Measurements from ENCODE around the gene E2F2.

The E2F2 gene

DNA sequence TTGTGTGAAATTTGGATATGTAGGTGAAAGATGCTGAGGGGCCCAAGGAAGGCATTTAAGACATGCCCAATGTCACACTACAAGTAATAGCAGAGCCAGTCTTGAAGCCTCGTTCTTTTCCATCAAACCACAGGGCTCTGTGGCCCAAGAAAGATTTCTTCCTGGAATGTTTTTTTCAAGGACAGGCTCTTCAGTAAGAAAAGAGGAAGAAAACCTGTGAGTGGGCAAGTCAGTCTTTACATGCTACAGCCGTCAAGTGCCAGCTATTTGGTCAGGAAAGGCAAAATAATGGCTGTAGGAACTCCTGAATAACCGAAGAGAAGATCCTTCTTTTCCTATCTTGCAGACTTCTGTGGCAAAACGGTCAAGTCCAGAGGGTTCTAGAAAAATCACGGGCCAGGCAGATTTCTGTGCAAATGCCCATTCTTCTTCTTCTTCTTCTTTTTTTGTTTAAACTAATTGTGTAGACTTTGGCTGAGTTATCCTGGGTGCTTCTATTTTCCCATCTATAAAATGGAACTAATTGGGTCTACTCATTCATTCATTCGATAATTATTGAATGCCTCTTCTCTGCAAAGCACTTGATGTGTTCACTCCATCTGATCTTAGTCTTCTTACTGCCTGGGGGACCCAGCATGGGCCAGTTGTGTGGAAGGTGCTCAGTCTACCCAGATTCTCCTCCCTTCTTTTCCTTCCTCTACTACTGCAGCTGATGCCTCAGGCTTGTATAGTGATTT is 30.2 kb upstream of the E2F2 start:
- Histone ChIP-seq H3K9me3 (no peaks in the 10 kb centered on the region), H3K27ac (peak overlapping the region; percentile 95), H3K4me3 (ENCODE audit: low read depth in 1 of 2, low read length in 1 of 2) (peak overlapping the region in 1 of 2 experiments; percentile 73), H3K27me3 (peaks cover 59% of the 10 kb centered on the region), H3K4me1 (ENCODE audit: control insufficient read depth in 1 of 2, insufficient read depth in 1 of 2, low read depth in 1 of 2, low read length in 1 of 2) (peaks cover 55 to 59% of the 10 kb centered on the region in 2 experiments), H3K36me3 (no peaks in the 10 kb centered on the region)
- TF ChIP-seq, protein P1, sequence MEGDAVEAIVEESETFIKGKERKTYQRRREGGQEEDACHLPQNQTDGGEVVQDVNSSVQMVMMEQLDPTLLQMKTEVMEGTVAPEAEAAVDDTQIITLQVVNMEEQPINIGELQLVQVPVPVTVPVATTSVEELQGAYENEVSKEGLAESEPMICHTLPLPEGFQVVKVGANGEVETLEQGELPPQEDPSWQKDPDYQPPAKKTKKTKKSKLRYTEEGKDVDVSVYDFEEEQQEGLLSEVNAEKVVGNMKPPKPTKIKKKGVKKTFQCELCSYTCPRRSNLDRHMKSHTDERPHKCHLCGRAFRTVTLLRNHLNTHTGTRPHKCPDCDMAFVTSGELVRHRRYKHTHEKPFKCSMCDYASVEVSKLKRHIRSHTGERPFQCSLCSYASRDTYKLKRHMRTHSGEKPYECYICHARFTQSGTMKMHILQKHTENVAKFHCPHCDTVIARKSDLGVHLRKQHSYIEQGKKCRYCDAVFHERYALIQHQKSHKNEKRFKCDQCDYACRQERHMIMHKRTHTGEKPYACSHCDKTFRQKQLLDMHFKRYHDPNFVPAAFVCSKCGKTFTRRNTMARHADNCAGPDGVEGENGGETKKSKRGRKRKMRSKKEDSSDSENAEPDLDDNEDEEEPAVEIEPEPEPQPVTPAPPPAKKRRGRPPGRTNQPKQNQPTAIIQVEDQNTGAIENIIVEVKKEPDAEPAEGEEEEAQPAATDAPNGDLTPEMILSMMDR (IDR thresholded peaks at IDR 0.05): no peak

DNA sequence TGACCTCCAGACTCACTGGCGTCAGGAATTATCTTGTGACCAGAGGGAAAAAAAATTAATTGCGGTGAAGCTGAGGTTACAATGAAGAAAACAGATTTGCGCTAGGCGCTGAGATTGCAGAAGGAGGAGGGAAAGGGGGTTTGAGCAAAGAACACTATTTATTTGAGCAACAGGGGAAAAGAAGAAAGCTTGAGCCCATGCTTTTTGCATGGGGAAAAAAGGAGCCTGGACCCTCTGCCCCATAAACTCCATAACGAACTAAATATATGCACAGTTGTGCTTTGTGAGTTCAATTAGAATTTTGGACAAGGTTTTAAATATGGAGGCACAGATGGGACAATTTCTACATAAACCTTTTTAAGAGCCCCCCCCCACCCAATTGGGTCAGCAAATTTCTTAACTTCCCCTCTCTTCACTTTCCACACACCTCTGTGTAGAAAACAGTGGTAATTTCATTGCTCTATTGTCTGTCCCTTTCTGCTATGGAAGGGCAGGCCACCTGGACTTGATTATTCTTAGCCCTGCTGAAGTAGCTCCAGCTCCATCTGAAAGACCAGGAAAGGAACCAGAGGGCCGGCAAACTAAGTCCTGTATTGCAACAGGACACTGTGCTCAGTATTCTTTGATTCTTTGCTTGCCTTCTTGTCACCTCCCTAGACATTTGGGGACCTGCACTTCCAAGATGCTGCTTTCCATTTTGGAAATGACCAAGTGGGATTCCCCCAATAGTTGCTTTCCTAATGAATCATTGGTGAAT is 29.1 kb upstream of the E2F2 start:
- Histone ChIP-seq H3K9me3 (no peaks in the 10 kb centered on the region), H3K36me3 (no peaks in the 10 kb centered on the region), H3K4me1 (ENCODE audit: control insufficient read depth in 1 of 2, insufficient read depth in 1 of 2, low read depth in 1 of 2, low read length in 1 of 2) (peaks cover 62% of the 10 kb centered on the region in 2 experiments), H3K4me3 (ENCODE audit: low read depth in 1 of 2, low read length in 1 of 2) (peak overlapping the region; percentile 72 to 73), H3K27ac (peak overlapping the region; percentile 95), H3K27me3 (peaks cover 59% of the 10 kb centered on the region)
- TF ChIP-seq, protein P1 (IDR thresholded peaks at IDR 0.05): no peak

DNA sequence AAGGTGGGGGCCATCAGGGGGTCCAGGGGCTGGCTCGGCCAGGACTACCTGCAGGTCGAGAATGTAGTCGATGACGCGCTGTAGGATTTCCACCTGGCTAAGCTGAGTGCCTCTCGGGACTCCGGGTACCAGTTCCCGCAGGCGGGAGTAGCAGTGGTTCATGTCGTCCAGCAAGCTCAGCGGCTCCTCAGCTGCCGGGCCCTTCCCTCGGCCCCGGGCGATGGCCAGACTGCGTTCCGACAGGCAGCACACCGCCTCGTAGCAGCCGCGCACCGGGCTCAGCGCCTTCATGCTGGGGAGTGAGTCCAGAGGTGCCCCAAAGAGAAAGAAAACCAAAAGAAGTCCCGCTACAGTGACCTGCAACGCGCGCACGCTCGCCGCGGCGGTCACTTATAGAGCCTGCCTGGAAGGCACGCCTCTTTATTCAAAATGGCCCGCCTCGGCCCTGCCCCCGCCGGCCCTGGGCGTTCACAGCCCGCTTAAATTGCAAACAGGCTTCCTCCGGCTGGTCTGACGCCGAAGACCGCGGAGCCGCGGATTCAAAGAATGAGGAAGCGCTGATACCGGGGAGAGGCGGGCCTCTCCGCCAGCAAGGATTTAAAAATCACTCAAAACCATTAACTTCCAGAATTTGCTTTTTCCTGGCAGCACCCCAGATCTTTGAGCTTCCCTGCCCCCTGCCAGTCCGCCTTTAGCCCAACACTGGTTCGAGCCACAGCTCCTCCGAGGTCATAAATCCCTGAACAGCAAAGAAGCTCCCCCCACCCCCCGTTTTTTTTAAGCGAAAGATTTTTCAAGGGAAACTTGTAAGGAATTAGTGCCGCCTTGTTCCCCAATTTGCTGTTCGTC is 28.3 kb upstream of the E2F2 start, which contains the start of gene ID3:
Gene ID3 (minus strand): TSS at position 366 of the 849 bp plus-strand sequence. CDS start 75 bp downstream, at position 291.
- H3K9me3 ChIP-seq: no peaks in the 10 kb centered on the region
- TF ChIP-seq, protein P1 (IDR thresholded peaks at IDR 0.05): peak; percentile 47
- peak within 1 kb of the TSS; percentile 72 to 73 for H3K4me3 ChIP-seq (ENCODE audit: low read depth in 1 of 2, low read length in 1 of 2)
- peaks cover 67 to 69% of the 10 kb centered on the region in 2 experiments for H3K4me1 ChIP-seq (ENCODE audit: control insufficient read depth in 1 of 2, insufficient read depth in 1 of 2, low read depth in 1 of 2, low read length in 1 of 2)
- H3K27ac ChIP-seq: peak within 1 kb of the TSS; percentile 95
- peaks cover 56% of the 10 kb centered on the region for H3K27me3 ChIP-seq
- H3K36me3 ChIP-seq: no peaks in the 10 kb centered on the region

DNA sequence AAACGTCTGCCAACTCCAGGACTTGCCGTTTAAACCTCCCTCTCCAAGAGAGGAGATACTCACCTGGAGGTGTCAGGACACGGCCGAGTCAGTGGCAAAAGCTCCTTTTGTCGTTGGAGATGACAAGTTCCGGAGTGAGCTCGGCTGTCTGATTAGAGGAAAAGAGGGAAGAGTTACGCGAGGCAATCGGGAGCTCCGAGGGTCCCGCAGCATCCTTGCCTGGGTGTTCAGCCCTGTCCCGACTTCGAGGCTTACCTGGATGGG is 27.8 kb upstream of the E2F2 start:
- H3K4me3 ChIP-seq (ENCODE audit: low read depth in 1 of 2, low read length in 1 of 2): peak overlapping the region; percentile 72 to 73
- no peaks in the 10 kb centered on the region for H3K9me3 ChIP-seq
- TF ChIP-seq, protein P1 (IDR thresholded peaks at IDR 0.05): no peak
- peak overlapping the region; percentile 95 for H3K27ac ChIP-seq
- peaks cover 56% of the 10 kb centered on the region for H3K27me3 ChIP-seq
- peaks cover 73 to 74% of the 10 kb centered on the region in 2 experiments for H3K4me1 ChIP-seq (ENCODE audit: control insufficient read depth in 1 of 2, insufficient read depth in 1 of 2, low read depth in 1 of 2, low read length in 1 of 2)
- no peaks in the 10 kb centered on the region for H3K36me3 ChIP-seq

DNA sequence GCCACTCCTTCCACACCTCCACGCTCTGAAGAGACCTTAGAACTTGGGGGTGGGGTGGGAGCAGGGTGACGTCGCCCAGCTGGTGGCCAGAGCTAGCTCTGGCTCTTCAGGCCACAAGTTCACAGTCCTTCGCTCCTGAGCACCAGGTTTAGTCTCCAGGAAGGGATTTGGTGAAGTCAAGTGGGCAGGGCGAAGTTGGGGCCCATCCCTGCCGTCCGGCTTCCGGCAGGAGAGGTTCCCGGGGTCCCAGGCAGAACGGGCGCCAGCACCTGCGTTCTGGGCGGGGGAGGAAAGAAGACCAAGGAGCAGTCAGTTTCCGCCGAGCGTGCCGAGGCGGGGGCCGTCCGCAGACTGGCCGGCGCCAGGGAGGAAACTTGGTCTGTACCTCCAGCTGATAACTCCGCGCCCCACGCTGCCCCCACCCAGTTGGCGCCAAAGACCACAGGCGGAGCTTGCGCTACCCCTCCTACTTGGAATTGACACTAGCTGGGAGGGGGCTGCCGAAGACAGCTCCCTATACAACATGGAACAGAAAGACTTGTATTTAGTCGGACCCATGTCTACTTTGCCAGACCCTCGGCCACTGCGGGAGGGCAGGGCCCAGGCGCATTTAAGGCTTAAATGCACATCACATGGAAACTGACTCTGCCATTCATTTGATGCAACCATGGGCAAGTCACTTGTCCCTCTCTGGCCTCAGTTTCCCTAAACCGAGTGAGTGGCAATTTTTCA is 27.3 kb upstream of the E2F2 start:
- Histone ChIP-seq H3K9me3 (no peaks in the 10 kb centered on the region), H3K36me3 (no peaks in the 10 kb centered on the region), H3K27ac (peak overlapping the region; percentile 95), H3K4me3 (ENCODE audit: low read depth in 1 of 2, low read length in 1 of 2) (peak overlapping the region; percentile 72 to 73), H3K27me3 (peaks cover 56% of the 10 kb centered on the region), H3K4me1 (ENCODE audit: control insufficient read depth in 1 of 2, insufficient read depth in 1 of 2, low read depth in 1 of 2, low read length in 1 of 2) (peaks cover 73 to 74% of the 10 kb centered on the region in 2 experiments)
- TF ChIP-seq, protein P1 (IDR thresholded peaks at IDR 0.05): no peak

Measured in neutrophil (primary cell).